Measurements from ENCODE around the gene ZNF225.
"Not testable (repeated sequence)": the region's sequence is repeated elsewhere in the genome, so short reads cannot be mapped to it uniquely, and the experiment has no call there.

The ZNF225 gene

GRCh38 chr19:44163789-44164188 lies 50.6 kb downstream of the ZNF225 start:
- DNase-seq (ENCODE audit: low spot score): no peak

- DNase-seq (ENCODE audit: low spot score): no peak
Measured at GRCh38 chr19:44164327-44164672, 51.1 kb downstream of the ZNF225 start.

GRCh38 chr19:44164673-44165512 lies 51.7 kb downstream of the ZNF225 start, which contains the start of gene ZNF226:
ZNF226 (plus strand) TSS chr19:44165100; CDS start chr19:44170081, 4,981 bp downstream.
- peak; percentile 88 for DNase-seq (ENCODE audit: low spot score)

- DNase-seq (ENCODE audit: low spot score): not testable (repeated sequence)
Measured at GRCh38 chr19:44170660-44171059, 57.5 kb downstream of the ZNF225 start.

- DNase-seq (ENCODE audit: low spot score): no peak
Measured at GRCh38 chr19:44176590-44176989, 63.4 kb downstream of the ZNF225 start.

- DNase-seq (ENCODE audit: low spot score): no peak
Measured at GRCh38 chr19:44180968-44181367, 67.8 kb downstream of the ZNF225 start.

GRCh38 chr19:44182145-44182544 lies 68.9 kb downstream of the ZNF225 start:
- DNase-seq (ENCODE audit: low spot score): no peak
